Fibroblast of skin of back (primary cell): Measurements from ENCODE around the gene HOXA7.

Experiments
- DNase-seq: peaks from one replicate; pipeline ENCODE4 v3.0.0-alpha.2; 2013

Gene HOXA7

GRCh38 chr7:27158436-27159265 is 2.2 kb upstream of the HOXA7 start:
- DNase-seq: no peak

GRCh38 chr7:27157702-27158431 is 1.4 kb upstream of the HOXA7 start:
- DNase-seq: no peak

- no peak for DNase-seq
These were observed 634 bp upstream of the HOXA7 start for GRCh38 chr7:27156916-27157701.

- no peak for DNase-seq
These were observed 513 bp downstream of the HOXA7 start for GRCh38 chr7:27155816-27156507.

GRCh38 chr7:27154901-27155815 is 1.3 kb downstream of the HOXA7 start:
- DNase-seq: no peak

- no peak for DNase-seq
These were observed 2.1 kb downstream of the HOXA7 start for GRCh38 chr7:27154369-27154768.

- DNase-seq: no peak
These were observed 2.9 kb downstream of the HOXA7 start for GRCh38 chr7:27153526-27153925.

- DNase-seq: no peak
These were observed 3.5 kb downstream of the HOXA7 start for GRCh38 chr7:27152816-27153442.

- no peak for DNase-seq
These were observed 4.3 kb downstream of the HOXA7 start, which contains the start of gene HOXA3 for GRCh38 chr7:27151931-27152815. Gene HOXA3 (minus strand): TSS chr7:27152583. CDS start chr7:27110640, 41,943 bp downstream.

GRCh38 chr7:27151341-27151930 is 5.0 kb downstream of the HOXA7 start:
- no peak for DNase-seq

GRCh38 chr7:27150568-27151340 is 5.7 kb downstream of the HOXA7 start:
- DNase-seq: peak; percentile 49

- no peak for DNase-seq
These were observed 6.5 kb downstream of the HOXA7 start for GRCh38 chr7:27149842-27150567.

GRCh38 chr7:27148756-27149641 is 7.5 kb downstream of the HOXA7 start:
- no peak for DNase-seq

- no peak for DNase-seq
These were observed 8.3 kb downstream of the HOXA7 start for GRCh38 chr7:27148031-27148755.

- DNase-seq: no peak
These were observed 9.1 kb downstream of the HOXA7 start, which contains the start of gene HOXA6 for GRCh38 chr7:27147199-27148030. Gene HOXA6 (minus strand): TSS chr7:27147774. CDS start chr7:27147749, 25 bp downstream.
